NCI-H187 (cell line): ENCODE results near the gene POLR1E.
"Not testable (repeated sequence)": the region's sequence is repeated elsewhere in the genome, so short reads cannot be mapped to it uniquely, and the experiment has no call there.

Source experiments
- DNase-seq, 2 experiments: peaks; one replicate each; lab custom pipeline; 2025; lab: John Stamatoyannopoulos, UW

Gene POLR1E

DNA sequence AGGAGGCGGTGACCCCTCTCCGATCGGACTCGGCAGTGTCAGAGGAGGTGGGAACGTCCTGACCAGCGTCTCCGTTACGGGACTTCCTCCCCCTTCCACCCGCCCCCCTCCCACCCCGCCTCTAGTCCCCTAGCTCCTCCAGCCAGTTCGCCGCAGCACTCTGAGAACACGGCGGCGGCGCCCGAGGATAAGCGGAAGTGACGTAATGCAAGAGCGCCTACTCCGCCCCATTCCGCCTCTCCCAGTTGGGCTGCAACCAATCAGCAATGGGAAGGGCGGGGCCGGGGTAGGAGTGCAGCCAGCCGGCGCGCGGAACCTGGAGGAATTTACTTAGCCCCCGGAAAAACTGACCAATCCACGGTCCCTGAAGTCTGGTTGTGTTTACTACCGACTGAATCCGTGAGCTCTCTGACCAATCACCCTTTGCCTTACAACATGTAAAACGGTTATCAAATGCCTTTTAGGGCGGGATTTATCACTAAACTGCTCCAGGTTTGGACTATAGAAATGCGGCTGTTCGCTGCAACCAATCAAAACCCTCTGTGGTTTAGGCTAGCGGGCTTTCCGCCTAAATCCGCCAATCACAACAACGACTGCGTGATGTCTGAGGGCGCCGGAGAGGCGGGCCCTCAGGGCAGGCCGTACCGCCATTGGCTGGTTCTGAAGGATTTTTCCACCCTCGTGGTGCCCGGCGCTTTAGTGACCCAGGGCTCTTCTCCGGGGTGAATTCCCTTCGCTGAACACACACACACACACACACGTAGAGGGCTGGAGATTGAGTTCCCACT, 20.3 kb upstream of the POLR1E start, which contains the start of gene ZBTB5:
Gene ZBTB5 (minus strand): TSS at position 202 of the 788 bp plus-strand sequence. CDS start 22,899 bp downstream, outside the sequence.
- peak; percentile 94 to 98 for DNase-seq

DNA sequence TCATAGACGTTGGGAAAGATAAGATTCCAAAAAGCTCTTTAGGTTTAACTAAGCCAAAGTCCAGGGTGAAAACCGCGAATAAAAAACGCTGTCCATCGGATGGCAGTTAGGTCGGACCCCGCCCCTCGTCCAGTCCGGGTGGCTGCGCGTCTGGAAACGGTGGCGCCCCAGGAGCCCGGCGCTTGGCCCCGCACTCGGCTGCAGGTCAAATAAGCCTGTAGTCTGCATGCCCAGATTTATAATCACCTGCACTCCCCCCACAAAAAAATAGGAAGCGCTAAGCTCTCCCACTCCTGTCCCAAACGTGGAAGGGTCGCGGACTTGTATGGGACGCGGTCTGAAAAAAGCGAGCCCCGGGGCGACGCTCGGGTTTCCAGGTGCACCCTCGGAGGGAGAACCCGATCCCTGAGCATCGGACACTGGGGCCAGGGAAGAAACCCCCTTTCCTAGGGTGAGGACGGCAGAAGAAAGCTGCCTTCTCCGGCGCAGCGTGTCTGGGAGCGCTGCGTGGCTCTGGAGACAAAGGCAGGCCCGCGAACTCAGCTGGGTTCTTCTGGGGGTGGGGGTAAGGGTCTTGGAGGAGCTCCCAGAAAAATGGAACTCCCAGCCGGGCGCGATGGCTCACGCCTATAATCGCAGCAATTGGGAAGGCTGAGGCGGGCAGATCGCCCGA, 19.6 kb upstream of the POLR1E start:
- peak in 1 of 2 experiments; percentile 66 for DNase-seq

DNA sequence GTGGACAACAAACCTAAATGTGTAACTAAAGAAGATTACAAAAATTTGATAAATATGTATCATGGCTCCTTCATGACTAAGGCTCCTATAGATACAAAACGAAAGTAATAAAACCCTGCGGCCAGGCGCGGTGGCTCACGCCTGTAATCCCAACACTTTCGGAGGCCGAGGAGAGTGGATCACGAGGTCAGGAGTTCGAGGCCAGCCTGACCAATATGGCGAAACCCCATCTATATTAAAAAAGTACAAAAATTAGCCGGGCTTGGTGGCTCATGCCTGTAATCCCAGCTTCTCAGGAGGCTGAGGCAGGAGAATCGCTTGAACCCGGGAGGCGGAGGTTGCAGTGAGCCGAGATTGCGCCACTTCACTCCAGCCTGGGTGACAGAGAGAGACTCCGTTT, 18.2 kb upstream of the POLR1E start:
- DNase-seq = not testable (repeated sequence)

DNA sequence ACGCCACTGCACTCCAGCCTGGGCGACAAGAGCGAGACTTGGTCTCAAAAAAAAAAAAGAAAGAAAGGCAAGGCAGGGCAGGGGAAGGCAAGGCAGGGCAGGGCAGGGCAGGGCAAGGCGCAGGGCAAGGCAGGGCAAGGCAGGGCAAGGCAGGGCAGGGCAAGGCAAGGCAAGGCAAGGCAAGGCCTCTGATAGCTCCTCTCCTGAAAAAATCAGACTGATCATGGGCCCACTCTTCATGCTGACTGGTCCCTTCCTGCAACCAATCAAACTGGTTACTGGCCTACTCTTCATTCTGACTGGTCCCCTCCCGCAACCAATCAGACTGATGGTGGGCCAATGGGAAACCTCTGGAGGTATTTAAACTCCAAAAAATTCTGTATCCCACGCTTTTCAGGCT, 17.1 kb upstream of the POLR1E start:
- no peak for DNase-seq

DNA sequence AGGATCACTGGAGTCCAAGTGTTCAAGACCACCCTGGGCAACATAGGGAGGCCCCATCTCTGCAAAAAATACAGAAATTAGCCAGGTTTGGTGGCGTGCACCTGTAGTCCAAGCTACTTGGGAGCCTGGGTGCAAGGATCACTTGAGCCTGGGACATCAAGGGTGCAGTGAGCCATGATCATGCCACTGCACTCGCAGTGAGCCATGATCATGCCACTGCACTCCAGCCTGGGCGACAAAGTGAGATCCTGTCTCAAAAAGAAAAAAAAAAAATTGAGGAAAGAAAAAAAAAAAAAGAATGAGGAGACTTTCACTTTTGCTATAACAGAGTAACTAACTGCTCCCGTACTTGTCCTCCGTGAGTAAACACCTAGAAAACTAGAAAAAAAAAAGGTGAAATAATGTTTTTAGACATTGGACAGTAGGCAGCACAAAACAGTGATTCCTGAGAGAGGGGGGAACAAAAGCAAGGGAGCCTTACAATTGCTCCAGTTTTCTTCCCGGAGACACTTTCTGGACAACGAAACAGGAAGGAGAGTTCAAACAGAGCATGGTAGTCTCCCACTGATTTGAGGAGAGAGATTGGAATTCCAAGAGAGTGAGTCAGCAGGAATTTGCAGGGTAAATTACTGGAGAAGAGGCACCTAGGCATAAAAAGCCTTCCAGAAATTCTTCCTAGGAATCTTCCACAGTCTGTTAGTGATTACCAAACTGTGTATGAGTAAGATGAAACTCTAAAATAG, 13.6 kb upstream of the POLR1E start:
- DNase-seq = no peak

DNA sequence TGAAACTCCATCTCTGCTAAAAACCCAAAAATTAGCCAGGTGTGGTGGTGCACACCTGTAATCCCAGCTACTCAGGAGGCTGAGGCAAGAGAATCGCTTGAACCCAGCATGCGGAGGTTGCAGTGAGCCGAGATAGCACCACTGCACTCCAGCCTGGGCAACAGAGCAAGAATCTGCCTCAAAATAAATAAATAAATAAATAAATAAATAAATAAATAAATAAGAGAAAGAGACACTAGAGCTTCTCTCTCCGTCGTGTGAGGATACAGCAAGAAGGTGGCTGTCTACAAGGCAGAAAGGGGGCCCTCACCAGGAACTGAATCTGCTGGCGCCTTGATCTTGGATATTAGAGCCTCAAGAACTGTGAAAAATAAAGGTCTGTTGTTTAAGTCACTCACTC, 11.8 kb upstream of the POLR1E start:
- DNase-seq = not testable (repeated sequence)

DNA sequence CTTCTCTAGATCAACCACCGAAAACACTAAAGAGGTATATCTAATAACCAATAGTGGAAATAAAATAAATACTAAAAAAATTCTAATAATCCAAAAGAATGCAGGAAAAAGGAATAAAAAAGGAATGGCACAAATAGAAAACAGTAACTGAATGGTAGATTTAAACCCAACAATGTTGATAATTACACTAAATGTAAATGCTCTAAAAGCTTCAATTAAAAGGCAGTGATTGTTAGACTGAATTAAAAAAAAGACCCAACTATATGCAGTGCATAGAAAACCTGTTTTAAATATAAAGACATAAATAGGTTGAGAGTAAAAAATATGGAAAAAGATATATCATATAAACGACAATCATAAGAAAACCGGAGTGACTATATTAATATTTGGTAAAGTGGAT, 11.3 kb upstream of the POLR1E start:
- no peak for DNase-seq

DNA sequence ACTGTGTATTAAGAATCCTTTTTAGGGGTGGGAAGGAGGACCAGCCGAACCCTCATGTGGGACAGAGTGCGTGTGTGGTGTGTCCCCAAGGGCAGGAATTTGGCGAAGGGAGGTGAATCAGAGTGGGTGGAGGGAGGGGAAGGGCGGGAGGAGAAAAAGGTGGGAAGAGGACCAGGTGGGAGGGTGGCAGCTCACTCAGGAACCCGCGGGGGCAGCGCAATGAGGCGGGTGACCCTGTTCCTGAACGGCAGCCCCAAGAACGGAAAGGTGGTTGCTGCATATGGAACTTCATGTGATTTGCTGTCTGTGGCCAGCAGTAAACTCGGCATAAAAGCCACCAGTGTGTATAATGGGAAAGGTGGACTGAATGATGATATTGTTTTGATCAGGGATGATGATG, 8.8 kb upstream of the POLR1E start:
- DNase-seq = no peak

DNA sequence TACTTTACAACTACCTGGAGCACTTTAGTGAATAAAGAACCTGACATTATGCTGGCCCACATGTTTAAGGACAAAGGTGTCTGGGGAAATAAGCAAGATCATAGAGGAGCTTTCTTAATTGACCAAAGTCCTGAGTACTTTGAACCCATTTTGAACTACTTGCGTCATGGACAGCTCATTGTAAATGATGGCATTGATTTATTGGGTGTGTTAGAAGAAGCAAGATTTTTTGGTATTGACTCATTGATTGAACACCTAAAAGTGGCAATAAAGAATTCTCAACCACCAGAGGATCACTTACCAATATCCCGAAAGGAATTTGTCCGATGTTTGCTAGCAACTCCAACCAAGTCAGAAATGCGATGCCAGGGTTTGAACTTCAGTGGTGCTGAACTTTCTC, 8.3 kb upstream of the POLR1E start:
- not testable (repeated sequence) for DNase-seq

DNA sequence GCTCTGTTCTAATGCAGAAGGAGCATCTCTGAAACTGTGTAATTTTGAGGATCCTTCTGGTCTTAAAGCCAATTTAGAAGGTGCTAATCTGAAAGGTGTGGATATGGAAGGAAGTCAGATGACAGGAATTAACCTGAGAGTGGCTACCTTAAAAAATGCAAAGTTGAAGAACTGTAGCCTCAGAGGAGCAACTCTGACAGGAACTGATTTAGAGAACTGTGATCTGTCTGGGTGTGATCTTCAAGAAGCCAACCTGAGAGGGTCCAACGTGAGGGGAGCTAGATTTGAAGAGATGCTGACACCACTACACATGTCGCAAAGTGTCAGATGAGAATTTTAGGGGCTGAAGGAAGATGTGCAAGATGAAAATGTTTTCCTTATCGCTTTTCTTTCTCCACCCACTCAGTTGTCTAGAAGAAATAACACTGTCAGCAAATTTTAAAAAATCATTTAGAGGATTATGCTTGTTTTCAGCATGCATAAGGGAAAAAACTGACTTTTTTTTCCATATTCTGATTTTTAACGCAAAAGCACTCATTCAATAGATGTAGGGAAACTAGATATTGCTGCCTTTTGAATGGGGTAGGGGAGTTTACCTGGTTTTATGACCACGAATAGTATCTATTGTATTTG, 7.6 kb upstream of the POLR1E start:
- DNase-seq = not testable (repeated sequence)

DNA sequence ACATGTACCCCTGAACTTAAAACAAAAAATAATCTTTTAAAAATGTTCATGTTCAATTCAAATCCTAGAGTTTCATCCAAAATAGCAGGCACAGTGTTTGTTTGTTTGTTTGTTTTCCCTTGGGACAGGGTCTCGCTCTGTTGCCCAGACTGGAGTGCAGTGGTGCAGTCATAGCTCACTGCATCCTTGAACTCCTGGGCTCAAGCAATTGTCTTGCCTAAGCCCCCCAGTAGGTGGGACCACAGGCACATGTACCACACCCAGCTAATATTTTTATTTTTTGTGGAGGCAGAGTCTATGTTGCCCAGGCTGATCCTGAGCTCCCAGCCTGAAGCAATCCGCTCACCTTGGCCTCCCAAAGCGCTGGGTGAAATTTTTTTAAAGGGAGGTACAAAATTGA, 5.0 kb upstream of the POLR1E start:
- no peak for DNase-seq

DNA sequence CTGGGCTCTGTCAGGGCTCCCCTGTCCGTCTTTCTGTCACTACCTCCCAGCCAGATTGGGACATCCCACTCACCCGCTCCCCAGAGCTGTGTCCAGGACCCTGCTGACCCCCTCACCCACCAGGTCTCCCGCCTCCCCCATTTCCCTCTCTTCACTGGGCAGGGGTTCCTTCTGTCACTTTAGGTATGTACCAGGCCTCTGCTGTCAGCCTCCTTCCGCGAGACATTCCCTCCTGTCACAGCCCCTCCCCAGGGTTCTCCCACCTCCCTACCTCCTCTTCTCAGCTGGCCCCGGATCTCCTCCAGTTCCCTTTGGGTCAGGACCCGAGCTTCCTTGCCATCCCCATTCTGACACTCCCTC, 488 bp downstream of the POLR1E start:
- DNase-seq = no peak

DNA sequence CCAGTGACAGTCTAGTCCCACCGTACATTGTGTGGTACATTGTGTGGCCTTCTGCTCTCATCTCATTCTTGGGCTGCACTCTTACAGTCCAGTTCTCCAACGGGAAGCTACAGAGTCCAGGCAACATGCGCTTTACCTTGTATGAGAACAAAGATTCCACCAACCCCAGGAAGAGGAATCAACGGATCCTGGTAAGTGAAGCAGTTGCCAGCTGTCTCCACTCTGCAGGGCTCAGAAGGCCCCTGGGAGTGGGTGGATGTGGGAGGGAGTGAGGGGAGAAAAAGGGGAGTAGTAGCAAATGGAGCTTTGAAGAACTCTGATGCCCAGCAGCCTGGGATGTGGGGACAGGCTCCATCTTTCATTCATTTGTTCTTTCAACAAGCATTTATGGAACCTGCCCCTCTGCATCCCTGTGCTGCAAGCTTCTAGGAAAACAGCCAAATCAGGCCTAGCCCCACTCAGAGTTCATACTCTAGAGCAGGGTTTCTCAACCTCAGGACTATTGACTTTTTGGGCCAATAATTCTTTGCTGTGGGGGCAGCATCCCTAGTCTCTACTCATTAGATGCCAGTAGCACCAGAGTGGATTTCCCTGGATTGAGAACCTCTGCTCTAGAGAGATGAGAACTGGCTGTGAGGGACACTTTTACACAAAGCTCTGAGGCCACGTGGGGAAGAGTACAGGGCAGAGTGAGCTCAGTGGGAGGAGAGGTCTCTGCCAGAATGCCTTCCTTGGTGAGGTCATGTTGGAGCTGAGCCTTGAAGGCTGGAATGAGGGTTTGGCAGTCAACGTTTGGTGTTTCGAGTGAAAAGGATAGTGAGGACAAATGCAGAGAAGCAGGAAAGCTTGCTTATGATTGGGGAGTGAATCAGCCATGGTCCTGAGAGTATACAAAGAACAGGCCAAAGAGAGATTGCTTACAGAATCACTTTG, 1.1 kb downstream of the POLR1E start:
- no peak for DNase-seq

DNA sequence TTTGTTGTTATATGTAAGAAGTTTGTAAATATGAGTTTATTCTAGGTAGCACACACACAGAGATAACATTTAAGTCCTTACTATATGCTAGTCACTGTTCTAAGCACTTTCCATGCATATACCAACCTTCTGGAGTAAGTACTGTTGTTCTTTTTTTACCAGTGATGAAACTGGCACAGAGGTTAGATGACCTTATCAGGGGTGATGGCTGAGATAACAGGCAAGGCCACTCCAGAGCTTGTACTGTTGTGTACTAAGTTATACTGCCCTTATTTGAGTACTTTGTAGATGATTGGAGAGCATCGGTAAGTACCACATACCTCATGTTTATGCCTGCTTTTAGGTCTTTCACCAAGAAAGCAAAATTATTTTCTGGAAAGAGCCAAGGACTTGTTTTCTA, 6.2 kb downstream of the POLR1E start:
- no peak for DNase-seq

DNA sequence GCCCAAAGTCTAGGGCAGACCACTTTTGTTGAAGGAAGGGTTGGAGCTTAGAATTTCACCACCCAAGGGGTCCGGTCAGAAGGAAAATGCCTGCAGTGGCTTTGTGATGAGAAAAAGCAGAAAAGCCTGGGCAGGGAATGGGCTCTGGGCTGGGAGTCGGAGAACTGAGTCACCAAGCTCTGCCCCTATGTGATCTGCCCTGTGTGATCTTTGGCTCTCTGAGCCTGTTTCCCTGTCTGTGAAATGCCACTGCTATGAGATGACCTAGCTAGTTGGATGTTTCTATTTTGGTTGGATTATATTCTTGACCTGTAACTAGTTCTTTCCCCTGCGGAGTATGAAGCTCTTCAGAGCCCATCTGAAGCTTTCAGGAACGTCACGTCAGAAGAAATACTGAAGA, 9.8 kb downstream of the POLR1E start:
- DNase-seq = no peak

DNA sequence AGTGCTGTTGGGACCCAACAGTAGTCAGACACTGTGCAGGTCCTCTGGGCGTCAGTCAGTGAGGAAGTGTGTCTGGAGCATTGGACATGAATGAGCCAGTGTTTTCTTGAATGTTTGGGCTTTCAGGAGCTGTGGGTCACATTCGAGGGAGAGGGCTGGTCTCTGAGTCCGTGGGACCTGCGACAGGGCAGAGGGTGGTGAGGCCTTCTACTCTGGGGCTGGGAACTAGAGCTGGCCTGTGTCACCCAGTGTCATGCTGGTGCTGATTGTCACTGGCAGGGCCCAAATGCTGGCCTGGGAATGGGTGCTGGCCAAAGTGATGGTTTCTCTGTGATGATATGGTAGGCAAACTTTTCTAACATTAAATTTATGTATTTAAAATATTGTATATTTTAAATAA, 10.3 kb downstream of the POLR1E start:
- no peak for DNase-seq

DNA sequence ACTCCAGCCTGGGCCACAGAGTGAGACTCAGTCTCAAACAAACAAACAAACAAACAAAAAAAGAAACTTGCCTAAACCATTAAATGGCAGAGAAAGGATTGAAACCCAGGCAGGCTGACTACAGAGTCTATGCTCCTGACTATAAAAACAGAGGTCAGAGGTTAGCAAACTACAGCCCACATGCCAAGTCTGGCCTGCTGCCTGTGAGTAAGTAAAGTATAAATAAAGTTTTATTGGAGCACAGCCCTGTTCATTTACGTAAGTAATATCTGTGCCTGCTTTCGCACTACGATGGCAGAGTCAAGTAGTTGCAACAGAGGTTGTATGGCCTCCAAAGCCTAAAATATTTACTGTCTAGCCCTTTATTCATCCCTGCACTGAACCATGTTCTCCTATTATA, 11.6 kb downstream of the POLR1E start:
- DNase-seq = no peak

DNA sequence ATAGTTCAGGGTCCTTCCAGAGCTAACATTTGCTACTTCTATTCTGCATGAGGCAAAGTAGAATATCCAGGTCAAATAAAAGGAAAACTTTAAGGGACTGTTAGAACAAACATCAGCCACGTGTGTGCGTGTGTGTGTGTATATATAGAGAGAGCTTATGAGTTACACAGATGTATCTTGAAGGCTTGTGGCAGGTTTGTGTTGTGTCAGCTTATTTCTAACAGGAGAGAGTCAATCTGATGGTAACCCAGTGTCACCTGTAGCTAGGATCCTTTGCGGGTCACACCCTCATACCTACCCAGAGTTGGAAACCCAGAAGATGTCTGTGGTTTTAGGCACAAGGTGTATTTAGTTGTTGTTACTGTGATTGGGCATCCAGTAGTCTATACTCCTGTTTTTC, 12.7 kb downstream of the POLR1E start:
- no peak for DNase-seq

DNA sequence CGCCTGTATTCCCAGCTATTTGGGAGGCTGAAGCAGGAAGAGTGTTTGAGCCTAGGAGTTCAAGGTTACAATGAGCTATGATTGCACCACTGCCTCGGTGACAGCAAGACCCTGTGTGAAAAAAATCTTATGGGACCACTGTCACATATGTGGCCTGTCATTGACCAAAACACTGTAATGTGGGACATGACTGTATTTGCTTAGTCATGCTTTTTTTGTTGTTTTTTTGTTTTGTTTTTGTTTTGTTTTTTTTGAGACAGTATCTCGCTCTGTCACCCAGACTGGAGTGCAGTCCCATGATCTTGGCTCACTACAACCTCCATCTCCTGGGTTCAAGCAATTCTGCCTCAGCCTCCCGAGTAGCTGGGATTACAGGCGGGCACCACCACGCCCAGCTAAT, 13.5 kb downstream of the POLR1E start:
- no peak for DNase-seq

DNA sequence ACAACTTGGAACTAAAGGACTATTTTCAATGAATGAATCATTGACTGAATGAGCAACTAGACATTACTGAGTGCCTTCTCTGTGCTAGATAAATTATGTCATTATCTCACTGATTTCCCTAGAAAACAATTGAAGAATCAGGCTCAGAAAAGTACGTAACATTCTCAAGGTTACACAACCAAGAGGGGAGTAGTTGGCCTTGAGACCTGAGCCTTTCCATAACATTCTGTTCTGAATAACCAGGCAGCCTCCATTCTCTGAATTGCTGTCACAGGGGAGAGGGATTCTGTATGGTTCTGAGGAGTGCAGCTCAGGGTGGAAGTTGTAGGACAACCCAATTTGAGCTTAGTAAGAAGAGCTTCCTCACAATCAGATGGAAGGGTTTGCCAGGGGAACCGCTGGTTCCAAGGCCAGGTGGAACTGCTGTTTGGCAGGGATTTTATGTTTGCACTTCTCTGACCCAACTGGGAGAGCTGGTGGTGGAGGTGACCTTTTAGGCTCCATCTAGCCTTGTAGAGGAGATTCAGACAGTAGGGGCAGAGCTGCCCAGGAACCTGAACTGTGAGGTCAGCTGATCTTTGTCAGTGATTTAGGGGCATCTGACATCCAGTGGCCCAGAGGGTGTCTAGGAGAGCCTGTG, 16.3 kb downstream of the POLR1E start:
- DNase-seq = no peak

DNA sequence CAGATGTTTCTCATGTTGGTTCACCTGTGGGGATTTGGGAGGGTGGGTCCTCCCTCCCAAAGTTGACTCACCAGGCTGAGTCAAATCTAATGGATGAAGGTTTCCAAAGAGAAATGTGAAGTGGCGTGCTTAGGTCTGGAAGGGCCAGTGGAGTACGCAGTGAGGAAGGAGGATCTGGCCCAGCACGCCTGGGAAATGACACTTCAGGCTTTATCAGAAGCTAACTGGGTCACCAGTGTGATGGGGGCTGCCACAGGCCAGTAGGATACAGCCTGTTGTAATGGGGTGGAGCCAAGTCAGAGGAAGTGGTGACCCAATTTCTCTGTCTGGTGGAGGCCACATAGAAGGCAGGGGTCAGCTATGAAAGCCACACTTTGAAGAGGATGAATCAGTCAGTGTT, 18.0 kb downstream of the POLR1E start:
- no peak for DNase-seq
